CD4-positive, alpha-beta T cell treated with Interleukin-17A for 1 hour (primary cell): ENCODE measurements around the gene GABARAP.
"Not testable (repeated sequence)": the region's sequence is repeated elsewhere in the genome, so short reads cannot be mapped to it uniquely, and the experiment has no call there.

ENCODE experiments used
- DNase-seq: peaks from one replicate; pipeline ENCODE4 v3.0.0-alpha.2; 2020

Gene GABARAP

GRCh38 chr17:7260651-7261378 is 18.6 kb upstream of the GABARAP start:
- peak; percentile 39 for DNase-seq

- DNase-seq, result no peak
Measured at GRCh38 chr17:7260151-7260550, 17.9 kb upstream of the GABARAP start.

GRCh38 chr17:7259555-7259889 is 17.3 kb upstream of the GABARAP start:
- DNase-seq, result no peak

GRCh38 chr17:7258731-7259554 is 16.7 kb upstream of the GABARAP start:
- DNase-seq, result no peak

GRCh38 chr17:7256766-7257456 is 14.7 kb upstream of the GABARAP start:
- no peak for DNase-seq

- DNase-seq, result no peak
Measured at GRCh38 chr17:7254511-7254910, 12.3 kb upstream of the GABARAP start.

GRCh38 chr17:7253082-7253481 is 10.8 kb upstream of the GABARAP start:
- no peak for DNase-seq

GRCh38 chr17:7252176-7253043 is 10.2 kb upstream of the GABARAP start, which contains the start of gene ELP5:
Gene ELP5, plus strand, starts transcription at chr17:7252215. Its CDS starts 336 bp downstream, at chr17:7252551.
- peak; percentile 91 for DNase-seq

- DNase-seq, result peak; percentile 100
Measured at GRCh38 chr17:7251661-7252175, 9.5 kb upstream of the GABARAP start, which contains the start of gene CTDNEP1. Gene CTDNEP1, minus strand, starts transcription at chr17:7251734. Its CDS starts 438 bp downstream, at chr17:7251296.

GRCh38 chr17:7250695-7251627 is 8.7 kb upstream of the GABARAP start:
- DNase-seq, result peak; percentile 81

- no peak for DNase-seq
Measured at GRCh38 chr17:7249830-7250229, 7.6 kb upstream of the GABARAP start.

GRCh38 chr17:7249214-7249613 is 7.0 kb upstream of the GABARAP start:
- DNase-seq, result no peak

- no peak for DNase-seq
Measured at GRCh38 chr17:7248796-7249195, 6.5 kb upstream of the GABARAP start.

- DNase-seq, result no peak
Measured at GRCh38 chr17:7246779-7247178, 4.5 kb upstream of the GABARAP start.

- not testable (repeated sequence) for DNase-seq
Measured at GRCh38 chr17:7243838-7244237, 1.6 kb upstream of the GABARAP start.

GRCh38 chr17:7243453-7243729 is 1.1 kb upstream of the GABARAP start:
- DNase-seq, result no peak

- DNase-seq, result peak; percentile 95
Measured at GRCh38 chr17:7242717-7243452, 636 bp upstream of the GABARAP start.

- DNase-seq, result no peak
Measured at GRCh38 chr17:7241090-7241733, 1.0 kb downstream of the GABARAP start.

- no peak for DNase-seq
Measured at GRCh38 chr17:7240375-7240774, 1.9 kb downstream of the GABARAP start.
